HG02678 (cell line): ENCODE measurements around the gene IGF1.
A peak's percentile ranks its signal among the peaks of the same experiment; 100 is the strongest.

Source experiments
- ATAC-seq: cut with Tn5 transposase; IDR thresholded peaks from one replicate; pipeline ENCODE4 v1.9.1; 2021; ENCODE audit warnings: mild to moderate bottlenecking, moderate library complexity; ENCODE audit not compliant: unreplicated experiment

IGF1 gene

DNA sequence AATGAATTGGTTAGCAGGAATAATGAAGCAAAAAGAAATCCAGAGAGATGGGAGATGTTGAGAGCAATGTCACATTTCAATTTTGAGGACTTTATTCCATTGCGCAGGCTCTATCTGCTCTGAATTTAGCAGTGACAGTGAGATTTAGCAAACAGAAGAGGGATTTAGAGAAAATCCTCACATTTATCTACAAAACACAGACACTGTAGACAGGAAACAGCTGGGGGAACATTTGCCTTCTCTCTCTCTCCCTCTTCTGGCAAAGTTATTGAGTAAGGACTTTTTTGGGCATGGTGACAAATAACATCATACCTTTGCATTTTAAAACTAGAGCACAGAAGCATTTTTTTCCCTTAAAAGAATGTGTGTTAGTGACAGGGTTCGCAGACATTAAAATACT is at the start of gene IGF1:
Gene IGF1 (minus strand): TSS at position 158 of the 400 bp plus-strand sequence. CDS start 182 bp downstream, outside the sequence.
- ATAC-seq, result no peak

DNA sequence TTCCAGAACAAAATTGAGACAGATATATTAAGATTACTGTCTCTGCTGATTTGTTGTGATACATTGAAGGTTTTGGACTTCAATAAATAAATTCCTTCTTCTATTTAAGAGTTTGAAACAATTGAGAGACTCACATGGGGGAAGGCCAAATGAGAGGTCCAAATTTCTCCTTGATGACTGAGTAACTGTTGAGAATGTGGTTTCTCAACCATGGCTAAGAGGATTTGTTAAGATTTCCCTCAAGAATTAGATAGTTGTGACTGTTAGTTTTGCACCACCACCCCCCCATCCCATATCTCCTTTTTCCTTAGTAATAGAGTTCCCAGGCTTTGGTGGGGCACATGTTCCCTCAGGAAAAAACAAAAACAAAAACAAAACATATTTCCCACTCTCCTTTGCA is 47.7 kb upstream of the IGF1 start:
- ATAC-seq, result no peak

DNA sequence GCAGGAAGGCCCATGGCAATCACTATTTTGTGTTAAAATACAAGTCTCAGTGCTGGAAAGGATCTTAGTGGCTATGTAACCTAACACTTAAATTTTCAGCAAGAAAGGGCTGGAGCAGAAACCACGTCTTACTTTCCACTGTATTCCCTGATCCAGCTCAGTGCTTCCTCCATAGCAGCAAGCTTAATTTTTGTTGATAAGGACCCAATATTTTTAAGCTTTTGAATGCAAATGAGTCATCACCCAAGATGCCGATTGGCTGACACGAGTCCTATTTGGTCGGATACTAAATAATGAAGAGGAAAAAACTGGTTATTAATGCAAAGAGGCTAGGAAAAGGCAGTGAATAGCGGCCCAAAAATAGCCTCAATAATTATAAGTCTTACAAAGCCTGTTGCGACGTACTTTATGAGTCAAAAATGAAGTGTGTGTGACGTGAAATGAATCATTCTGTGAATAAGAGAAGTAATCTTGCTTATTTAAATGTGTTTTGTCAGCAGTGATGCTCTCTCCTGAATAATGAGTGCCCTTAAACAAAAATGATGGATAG is 46.9 kb upstream of the IGF1 start:
- ATAC-seq, result no peak

DNA sequence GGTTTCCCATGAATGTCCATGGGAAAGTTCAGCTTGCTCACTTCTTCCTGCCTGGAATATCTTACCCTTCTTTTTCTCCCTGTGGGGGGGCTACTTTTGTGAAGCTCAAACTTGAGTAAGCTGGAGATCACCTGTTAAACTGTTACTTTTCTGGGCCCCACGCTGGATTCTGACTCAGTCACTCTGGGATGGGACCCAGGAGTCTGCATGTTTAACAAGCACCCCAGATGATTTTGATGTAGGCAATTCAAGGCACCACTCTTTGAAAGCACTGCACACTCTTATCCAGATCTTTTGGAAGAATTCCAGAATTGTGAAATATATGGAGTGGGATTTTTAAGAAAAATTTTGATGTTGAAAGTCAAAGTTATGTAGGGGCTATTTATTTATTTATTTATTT is 46.3 kb upstream of the IGF1 start:
- no peak for ATAC-seq

DNA sequence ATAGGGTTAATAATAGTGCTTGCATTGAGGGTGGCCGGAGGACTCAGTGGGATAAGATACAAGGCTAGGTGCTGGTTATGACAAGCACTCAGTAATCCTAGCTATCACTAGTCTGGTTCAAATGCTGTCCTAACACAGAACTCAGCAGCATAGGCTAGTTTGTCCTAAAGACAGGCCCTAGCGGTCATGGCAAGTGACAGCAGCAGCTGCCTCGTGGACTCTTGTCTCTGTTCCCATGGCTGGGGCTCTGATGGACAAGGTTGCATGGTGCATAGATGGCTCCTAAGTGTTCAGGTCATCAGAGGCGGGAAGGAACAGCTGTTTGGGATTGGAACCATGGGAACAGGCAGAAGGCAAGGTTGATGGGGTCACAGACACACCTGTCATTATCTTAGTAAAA is 42.4 kb upstream of the IGF1 start:
- no peak for ATAC-seq

GRCh38 chr12:102521662-102522277 is 41.4 kb upstream of the IGF1 start:
- no peak for ATAC-seq

GRCh38 chr12:102518871-102519270 is 38.5 kb upstream of the IGF1 start:
- ATAC-seq, result no peak

DNA sequence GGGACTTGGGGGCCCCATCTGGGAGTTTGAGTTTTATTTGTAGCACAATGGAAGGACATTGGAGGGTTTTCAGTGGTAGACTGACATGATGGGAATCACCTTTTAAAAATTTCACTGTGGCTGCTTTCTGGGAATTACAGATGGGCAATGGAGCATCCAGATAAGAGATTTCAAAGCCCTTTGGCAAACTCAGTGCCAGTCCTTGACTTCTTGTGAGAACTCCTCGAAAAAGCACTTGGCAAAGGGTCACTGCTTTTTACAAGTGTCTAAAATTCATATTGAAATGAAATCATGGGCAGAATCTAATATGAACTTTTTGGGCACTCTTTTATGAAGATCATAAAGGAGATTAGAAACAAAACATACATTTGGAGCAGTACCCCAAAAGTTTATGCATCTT is 34.3 kb upstream of the IGF1 start:
- no peak for ATAC-seq

- ATAC-seq, result no peak
These were observed 33.4 kb upstream of the IGF1 start for GRCh38 chr12:102513739-102514138.

DNA sequence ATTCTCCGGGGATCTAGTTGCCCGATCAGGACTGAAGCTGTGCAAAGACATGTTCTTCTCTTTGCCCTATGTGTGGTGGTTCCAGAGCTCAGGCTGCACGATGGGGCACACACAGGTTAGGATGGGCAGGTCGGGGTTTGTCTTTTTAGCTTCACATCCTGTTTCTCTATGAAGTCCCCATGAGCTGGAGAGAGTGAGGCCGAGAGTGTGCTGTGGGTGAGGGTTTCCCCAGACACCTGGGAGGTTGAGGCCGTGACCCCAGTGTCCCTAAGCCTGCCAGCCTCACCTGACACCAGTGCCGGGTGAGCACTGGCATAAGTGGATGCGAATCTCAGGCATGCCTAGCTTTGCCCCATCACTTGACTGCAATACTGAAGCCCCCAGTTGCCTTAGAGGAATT is 32.9 kb upstream of the IGF1 start:
- ATAC-seq, result peak; percentile 89

DNA sequence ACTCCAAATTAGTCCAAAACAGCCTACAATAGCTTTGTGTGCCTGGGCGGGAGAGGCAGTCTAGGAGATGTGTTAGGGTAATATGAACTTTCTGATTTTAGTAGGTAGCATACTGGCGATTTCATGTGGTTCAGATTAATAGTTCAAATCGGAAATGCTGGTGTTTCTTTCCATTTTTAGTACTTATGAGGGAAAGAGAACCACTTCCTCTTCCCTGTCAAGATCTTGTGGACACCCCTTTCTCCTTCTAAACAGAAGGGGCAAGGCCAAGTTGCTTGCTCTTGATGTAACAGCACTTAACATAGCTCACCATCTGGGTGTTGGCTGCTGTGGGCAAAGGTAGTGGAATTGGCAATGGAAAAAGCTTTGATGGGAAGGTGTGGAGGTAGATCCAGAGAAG is 32.2 kb upstream of the IGF1 start:
- ATAC-seq, result peak; percentile 2

DNA sequence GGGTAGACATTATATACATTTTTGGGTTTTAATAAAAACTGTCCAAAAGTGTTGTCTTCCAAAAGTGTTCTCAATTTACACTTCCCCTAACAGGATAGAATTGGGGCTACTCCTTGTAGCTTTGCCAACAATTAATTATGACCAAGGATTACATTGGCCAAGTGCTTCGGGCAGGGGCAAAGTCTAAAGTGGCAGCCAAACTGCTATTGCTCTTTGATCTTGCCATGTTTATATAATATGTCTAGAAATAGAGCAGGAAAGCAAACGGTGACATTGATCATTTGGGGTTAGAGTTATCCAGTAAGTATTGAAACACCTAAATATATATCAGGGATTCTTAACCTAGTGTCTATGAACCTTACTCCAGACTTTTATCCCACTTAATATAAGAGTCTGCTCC is 31.2 kb upstream of the IGF1 start:
- ATAC-seq, result no peak

GRCh38 chr12:102510463-102510862 is 30.1 kb upstream of the IGF1 start:
- ATAC-seq, result no peak

- ATAC-seq, result no peak
These were observed 29.7 kb upstream of the IGF1 start for GRCh38 chr12:102510031-102510430.

DNA sequence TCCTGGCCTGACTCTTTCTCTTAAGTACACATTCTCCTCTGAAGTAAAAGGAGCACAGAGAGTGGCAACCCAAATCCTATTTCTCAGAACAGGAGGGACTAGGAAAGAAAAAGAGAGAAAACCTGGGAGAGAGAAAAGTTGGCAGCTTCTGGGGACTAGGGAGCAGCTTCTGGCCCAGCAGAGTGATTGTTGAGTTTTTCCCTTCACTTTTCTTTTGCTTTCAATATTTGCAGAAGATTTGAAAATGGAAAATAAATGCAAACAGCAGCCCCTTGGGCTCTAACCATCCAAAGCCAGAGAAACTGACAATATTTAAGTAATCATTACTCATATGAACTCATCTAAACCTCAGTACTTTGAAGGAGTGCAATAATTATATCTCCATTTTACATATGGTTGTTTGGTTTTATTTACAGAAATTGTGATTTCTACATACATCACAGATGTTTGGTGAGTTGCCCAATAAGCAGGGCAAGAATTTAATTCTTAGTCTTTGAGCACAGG is 28.8 kb upstream of the IGF1 start:
- no peak for ATAC-seq

DNA sequence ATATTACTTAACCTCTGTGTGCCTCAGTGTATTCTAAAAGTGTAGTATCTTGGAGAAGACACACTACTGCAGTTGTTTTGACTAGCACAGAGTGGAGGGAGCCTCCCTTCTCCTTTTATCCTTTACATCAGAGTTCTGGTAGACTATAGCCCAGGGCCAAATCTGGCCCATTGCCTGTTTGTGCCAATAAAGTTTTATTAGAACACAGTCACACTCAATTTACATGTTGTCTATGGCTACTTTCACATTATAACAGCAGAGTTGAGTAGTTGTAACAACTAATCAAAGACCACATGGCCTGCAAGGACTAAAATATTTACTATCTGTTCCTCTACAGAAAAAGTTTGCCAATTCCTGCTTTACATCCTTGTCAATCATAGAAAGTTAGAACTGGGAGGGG is 27.7 kb upstream of the IGF1 start:
- ATAC-seq, result no peak

DNA sequence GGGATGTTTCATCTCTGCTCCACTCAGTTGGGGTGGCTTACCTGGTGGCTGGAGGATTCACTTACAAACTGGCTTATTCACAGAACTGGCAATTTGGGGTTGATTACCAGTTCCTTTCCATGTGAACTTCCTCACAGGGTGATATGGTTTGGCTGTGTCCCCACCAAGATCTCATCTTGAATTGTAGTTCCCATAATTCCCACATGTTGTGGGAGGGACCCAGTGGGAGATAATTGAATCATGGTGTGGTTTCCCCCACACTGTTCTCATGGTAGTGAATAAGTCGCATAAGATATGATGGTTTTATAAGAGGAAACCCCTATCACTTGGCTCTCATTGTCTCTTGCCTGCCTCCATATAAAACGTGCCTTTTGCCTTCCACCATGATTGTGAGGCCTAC is 26.9 kb upstream of the IGF1 start:
- ATAC-seq, result no peak

DNA sequence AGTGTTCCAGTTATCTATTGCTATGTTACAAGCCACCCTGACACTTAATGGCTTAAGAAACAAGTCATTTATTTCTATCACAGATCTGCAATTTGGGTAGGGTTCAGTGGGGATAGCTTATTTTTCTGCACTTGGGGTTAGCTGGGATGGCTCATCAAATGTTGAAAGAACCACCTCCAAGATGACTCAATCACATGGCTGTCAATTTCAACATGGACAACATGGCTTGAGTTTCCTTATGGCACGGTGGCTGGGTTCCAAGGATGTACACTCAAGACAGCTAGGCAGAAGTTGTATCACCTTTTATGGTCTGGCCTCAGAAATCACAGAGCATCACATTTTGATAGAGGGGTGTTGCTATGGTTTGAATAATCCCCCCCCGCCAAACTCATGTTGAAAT is 24.5 kb upstream of the IGF1 start:
- no peak for ATAC-seq

DNA sequence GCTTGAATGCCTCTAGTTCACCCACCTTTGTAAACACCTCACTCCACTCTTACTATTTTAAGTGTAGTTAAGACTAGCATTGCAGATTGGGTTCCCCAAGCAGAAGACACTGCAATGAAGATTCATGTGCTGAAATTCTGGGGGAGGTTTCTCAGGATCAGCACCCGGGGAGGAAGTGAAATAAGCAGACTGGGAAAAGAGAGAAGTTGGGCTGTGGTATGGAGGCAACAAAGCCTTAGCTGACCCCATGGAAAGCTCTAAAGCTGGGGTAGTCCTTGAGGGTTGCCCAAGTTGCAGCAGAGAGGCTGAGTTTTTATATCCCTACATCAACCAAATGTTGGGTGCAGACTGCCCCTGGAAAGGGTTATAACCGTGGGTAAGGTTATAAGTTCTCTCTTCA is 23.9 kb upstream of the IGF1 start:
- no peak for ATAC-seq

DNA sequence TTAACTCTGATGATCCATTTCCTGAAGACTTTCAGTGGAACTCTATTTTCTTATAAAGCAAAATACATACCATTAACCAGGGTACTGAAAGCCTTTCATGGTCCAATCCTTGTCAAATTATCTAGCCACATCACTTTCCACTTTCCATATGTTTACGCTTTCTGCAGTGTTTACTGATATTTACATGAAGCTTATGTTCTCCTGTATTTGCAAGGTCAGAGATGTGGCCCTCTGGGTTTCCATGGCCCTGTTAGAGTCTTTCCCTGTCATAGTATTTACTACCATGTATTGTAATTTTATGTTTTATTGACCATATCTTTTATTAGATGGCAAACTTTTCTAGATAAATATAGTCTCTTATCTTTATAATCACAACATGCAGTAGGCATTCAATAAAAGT is 23.5 kb upstream of the IGF1 start:
- no peak for ATAC-seq

DNA sequence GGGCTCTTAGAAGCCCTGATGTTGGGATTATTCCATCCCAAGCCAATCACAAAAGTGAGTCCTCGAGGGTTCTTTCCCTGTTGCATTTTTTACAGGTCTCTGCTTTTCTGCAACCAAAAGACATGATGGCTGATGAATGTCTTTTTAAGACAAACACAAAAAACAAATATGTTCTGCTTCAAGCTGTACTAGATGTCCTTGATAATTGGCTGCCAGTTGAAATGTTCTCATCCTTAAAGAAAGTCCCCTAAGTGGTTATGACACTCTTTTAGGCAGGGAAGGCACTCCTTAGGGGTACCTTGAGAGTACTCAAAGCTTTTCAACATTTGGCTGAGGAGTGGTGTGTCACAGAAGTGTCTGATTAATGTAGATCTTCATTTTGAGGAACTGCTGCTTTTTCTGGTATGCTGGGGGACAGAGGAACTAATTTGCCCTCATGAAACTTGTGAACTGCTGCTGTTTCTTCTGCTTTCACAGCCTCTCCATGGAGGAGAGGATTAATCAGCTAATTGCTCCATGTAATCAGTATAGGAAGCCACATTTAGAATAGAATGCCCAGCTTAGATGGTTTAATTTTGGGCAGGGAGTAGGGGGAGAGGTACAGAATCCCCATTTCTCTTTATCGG is 22.8 kb upstream of the IGF1 start:
- peak; percentile 84 for ATAC-seq

DNA sequence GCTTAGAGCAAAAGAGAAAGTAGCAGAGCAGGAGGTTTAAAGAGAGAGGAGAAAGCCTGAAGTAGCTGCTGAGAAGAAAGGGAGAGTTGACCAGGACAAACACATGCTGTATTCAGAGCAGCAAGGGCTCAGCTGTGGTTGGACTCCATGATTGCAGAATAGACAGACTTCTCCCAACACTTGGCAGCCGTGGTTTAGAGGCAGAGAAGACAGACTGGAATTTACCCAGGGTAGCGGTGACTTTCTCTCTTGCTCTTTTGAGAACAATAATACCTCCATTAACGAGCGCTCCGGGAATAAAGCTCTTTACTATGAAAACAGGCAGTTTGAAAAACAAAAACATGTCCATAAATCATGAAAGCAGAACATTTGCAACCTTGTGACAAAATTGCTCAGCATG is 21.4 kb upstream of the IGF1 start:
- no peak for ATAC-seq

DNA sequence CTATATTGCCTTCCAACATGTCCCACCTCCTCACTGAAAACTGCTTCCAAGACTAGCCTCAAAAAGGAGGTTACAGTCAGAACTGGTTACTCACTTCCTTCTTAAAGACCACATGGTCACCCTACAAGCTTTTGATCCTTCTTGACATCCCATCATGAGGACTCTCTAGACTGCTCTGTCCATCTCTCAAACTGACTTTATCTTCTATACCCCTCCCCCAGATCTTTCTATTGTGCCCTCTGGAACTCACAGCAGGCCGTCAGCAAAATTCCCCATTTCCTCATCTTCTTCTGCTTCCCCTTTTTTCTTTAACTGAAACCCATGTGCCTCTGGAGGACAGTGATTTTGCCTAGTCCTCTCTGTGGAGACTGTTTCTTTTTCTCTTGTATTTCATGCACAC is 18.1 kb upstream of the IGF1 start:
- ATAC-seq, result no peak
